ENCODE data around the gene IVD.
"Not testable (repeated sequence)": the region's sequence is repeated elsewhere in the genome, so short reads cannot be mapped to it uniquely, and the experiment has no call there.

IVD gene

GRCh38 chr15:40439960-40440742 is 34.6 kb downstream of the IVD start:
- no peak for DNase-seq (ENCODE audit: low read depth)

DNA sequence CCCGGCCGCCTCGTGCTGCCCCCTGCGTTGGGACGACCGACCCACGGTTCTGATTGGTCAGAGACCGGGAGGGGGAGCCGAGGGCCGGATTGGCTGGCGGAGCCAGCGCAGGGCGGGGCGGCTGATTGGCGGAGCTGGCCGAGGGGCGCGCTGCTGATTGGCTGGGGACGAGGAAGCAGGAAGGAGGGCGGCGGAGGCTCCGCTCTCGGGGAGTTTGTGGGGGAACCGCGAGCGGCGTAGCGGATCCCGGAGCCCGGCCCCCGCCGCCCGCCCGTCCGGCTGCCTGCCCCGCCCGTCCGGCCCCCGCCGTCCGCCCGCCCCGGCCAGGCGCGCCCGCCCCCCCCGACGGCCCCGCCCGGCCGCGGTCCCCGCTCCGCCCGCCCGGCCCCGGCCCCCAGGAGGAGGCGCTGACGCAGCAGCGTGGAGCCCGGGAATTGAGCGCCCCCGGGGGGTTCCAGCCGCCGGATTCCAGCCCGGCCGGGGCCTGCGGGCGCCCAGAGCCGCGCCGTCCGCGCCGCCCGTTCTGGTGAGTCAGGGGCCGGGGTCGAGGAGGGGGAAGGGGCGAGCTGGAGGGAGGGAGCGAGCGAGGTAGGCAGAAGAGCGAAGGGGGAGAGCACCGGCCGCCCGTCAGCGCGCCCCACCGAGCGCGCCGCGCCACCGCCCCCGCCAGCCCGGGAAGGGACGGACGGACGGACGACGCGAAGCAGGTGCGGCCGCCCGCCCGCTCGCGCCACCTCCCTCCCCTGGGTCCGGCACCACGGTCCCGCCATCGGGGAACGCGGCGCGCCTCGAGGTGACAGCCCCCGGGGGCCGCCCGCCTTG is 35.4 kb downstream of the IVD start, which contains the start of gene BAHD1:
Gene BAHD1, plus strand, starts transcription at position 211 of the 822 bp plus-strand sequence. CDS start 17,512 bp downstream, outside the sequence.
- peak; percentile 96 for DNase-seq (ENCODE audit: low read depth)

DNA sequence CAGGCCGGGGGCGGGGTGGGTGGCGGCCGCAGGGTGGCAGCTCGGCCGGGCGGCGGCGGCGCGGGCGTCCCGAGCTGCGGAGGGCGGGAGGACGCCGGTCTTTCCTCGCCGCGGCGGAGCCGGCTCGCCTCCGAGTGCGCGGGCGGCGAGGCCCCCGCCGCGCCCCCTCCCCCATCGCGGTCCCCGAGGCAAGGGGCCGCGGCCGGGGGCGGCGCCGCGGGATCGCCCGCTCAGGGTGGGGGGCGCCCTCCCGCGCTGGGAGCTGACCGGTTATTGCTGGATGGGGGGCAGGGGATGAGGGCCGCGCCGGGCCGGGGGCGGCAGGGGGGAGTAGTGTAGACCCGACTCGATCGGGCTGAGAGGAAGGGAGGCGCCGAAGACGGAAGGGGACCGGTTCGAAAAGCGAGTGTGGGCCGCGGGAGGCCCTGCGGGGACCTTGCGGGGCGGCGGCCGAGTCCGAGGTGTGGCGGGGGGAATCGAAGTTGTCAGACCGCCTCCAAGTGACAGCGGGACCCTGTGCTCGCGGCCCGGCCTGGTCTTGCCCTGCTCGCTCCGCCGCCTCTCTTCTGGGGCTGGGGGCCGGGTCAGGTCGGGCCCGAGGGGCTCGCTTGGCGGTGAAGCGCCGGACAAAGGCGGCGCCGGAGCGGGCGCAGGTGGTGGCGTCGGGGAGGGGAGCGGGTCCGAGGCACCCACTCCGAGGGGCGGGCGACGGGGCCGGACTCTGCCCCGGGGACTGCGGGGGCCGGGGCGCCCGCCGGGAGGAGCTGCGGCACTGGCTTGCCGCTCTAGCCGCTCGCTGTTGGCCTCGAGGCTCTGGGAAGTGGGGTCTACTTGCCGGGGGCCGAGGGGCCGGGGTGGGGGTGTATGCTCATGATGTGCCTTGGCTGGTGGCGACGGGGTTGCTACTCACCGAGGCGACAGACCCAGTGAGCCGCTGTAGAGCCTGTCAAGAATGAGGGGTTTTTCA is 36.3 kb downstream of the IVD start:
- no peak for DNase-seq (ENCODE audit: low read depth)

DNA sequence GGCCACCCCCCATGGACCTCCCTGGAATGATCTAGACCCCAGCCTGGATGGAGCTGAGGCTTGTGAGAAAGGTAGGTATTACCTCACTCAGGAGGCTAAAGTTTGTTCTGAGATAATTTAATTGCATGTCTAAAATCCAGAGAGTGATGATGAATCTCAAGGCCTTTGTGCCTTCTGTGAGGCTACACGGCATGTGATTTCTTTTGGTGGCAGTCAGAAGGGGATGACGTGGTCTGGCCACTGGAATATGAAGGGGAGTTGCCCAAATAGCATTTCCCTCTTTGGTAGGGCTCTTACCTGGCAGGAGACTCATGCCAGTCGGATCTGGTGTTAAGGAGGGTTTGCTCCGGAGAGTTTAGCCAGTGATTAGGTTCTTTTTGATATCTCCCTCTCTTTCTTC is 37.7 kb downstream of the IVD start:
- DNase-seq (ENCODE audit: low read depth) = no peak

GRCh38 chr15:40443846-40444245 is 38.3 kb downstream of the IVD start:
- DNase-seq (ENCODE audit: low read depth) = no peak

GRCh38 chr15:40444736-40445135 is 39.1 kb downstream of the IVD start:
- no peak for DNase-seq (ENCODE audit: low read depth)

DNA sequence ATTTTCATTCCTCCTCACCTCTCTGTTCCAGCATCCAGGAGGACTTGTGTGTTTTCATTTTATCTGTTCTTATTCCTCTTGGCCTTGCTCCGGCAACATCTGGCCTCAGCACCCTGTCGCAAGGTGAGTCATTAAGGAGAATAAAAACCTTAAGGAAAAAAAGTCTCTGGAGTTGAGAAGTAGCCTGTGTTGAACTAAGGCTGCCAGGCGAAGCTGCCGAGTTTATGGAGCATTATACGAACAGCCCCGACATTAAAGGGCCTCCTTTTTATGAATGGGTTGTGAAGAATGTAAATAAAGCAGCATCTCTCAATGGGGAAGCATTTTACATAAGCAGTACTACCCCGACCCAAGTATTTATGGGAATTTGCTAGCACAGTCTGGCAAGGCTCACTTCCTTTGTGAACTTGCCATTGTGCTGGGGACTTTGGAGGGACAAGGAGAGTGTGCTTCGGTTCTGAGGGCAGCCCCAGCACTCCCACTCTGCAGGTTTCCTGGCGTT is 39.9 kb downstream of the IVD start:
- DNase-seq (ENCODE audit: low read depth) = no peak

DNA sequence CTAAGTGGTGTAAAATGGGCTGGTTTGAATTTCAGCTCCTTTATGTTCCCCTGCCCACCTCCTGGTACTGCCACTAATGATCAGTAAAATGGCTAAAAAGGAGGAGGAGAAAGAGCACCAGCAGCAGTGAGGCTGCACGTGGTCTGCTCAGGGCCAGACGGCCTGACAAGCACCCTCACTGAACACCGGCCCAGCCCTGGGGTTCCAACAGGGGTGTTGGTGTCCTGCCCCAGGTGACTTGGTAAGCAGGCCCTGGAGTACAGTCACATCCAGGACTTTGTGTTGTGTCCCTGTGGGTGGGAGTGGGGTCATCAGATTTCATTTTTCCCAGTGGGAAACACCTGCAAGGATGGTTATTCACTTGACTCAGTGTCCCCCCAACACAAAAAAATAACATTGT is 40.5 kb downstream of the IVD start:
- no peak for DNase-seq (ENCODE audit: low read depth)

GRCh38 chr15:40448354-40448753 is 42.8 kb downstream of the IVD start:
- no peak for DNase-seq (ENCODE audit: low read depth)

GRCh38 chr15:40449275-40449674 is 43.7 kb downstream of the IVD start:
- no peak for DNase-seq (ENCODE audit: low read depth)

DNA sequence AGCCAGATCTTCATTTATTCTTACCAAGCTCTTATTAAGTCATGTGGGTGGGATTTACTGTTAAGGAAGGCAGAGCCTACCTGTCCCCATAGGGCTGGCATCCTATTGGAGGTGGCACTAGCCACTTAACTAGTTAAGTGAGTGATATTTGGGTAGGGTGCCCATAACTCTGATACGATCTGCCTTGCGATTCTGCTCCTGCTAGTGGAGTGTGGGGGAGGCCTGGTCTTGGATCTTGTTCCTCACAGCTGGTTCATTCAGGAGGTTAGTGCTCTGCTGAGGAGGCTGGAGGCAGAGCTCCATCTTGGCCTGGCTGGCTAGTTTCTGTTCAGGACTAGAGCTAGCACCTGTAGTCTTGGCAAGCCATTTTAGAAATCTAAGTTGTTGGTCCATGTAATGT is 44.5 kb downstream of the IVD start:
- DNase-seq (ENCODE audit: low read depth) = no peak

DNA sequence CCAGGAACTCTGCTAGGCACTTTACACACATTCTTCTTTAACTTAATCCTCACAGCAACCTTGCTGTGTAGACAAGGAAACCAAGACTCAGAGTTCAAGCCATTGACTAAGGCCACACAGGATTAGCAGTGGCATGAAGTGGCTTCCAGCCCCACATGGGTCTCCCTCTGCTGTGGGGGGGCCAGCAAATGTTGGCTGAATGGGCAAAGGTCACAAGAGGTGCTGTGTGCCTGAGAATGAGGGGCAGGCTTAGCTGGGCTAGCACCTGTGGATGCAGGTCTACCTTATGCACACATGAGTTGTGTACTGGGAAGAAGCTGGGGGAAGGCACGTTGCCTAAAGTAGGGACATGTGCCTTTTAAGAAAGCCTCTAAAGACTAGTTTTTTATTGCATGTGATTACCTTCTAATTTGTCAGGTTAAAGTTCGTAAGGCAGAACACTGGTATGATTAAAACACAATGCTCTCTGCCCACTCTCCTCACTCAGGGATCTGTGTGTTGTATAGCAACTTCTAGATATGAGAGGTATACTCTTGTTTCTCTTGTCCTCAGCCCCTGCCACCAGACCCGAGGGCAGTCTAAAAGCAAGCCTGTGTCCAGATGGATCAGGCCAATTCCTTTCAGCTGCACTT is 46.0 kb downstream of the IVD start:
- no peak for DNase-seq (ENCODE audit: low read depth)

DNA sequence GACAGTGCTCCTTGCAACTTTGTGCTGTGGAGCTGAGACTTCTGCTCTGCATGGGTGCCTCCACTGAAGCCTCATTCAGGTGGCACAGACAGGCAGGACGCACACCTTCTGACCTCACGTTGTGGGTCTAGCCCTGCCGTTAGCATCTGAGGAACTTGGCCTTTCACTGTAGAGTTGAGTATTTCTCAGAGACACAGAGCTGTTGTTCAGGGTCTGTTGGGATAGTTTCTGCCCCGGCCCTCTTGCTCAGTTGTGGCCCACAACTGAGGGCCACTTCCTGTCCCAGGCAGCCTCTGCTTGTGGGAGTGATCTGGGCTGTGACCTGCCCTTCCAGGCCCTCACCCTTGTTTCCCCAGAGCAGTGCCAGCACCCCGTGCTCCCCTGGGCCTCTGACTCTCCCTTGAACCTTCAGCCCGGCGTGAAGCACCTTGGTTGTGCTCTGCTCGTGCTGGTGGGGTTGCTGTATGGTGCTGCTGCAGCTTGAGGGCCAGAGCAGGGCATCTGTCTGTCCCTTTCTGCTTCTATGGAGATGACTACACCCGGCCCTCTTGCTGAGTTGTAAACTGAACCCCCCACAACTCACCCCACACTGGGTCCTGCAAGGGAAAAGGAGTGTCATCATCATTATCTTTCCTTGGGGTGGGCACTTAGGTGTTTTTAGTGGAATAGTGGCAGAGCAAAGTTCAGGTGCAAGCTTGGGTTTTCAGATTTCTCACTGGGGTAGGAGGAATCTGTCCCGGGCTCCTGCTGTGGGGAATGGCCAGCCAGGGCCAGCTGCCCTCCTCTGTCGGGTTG is 46.9 kb downstream of the IVD start:
- no peak for DNase-seq (ENCODE audit: low read depth)

DNA sequence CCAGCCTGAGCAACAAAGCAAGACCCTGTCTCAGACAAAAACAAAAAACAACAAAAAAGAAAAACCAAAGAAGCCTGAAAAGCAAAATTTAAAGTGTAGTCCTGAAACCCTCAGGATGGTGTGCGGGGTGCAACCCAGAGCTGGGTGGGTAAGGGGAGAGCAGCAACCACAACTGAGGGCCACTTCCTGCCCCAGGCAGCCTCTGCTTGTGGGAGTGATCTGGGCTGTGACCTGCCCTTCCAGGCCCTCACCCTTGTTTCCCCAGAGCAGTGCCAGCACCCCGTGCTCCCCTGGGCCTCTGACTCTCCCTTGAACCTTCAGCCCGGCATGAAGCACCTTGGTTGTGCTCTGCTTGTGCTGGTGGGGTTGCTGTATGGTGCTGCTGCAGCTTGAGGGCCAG is 48.3 kb downstream of the IVD start:
- not testable (repeated sequence) for DNase-seq (ENCODE audit: low read depth)

- no peak for DNase-seq (ENCODE audit: low read depth)
Observed at GRCh38 chr15:40454904-40455391, 49.4 kb downstream of the IVD start.

- DNase-seq (ENCODE audit: low read depth) = no peak
Observed at GRCh38 chr15:40456299-40456712, 50.7 kb downstream of the IVD start.

DNA sequence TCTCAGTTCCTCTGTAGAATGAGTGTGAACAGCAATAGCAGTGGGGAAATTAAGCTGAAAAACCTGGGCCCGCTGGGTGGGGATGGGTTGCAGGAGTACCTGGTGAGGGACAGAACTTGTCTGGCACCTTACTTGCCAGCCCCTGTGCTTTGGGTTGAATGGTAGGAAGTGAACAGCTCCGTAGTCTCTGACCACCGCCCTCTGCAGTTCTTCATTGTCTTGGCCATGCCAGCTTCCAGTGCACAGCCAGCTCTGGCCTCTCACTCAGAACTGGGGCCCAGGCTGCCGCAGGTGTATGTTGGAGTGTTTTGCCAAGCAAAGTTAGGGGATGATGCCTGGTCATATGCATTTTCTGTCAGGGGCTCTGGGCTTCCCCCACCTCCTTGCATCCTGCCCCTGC is 51.1 kb downstream of the IVD start:
- no peak for DNase-seq (ENCODE audit: low read depth)

DNA sequence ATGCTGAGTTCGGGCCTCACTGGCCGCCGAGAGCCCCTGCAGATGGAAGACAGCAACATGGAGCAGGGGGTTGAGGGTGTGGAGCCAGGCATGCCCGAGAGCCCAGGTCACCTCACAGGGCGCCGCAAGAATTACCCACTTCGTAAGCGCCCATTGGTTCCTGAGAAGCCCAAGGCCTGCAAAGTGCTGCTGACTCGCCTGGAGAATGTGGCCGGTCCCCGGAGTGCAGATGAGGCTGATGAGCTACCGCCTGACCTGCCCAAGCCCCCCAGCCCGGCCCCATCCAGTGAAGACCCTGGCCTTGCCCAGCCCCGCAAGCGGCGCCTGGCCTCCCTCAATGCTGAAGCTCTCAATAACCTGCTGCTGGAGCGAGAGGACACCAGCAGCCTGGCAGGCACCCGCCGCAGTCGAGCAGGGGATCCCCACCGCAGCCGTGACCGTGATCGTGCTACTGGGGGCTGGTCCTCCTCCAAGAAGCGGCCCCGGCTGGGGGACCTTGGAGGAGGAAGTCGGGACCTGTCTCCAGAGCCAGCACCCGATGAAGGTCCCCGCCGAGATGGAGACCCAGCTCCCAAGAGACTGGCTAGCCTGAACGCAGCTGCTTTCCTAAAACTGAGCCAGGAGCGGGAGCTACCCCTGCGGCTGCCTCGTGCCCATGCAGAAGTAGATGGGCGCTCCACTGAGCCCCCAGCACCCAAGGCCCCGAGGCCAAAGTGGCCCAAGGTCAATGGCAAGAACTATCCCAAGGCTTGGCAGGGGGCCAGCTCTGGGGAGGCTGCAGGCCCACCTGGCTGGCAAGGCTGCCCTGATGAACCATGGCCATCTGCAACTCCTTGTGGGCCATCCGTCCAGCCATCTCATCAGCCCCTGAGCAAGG is 53.1 kb downstream of the IVD start:
- no peak for DNase-seq (ENCODE audit: low read depth)

- DNase-seq (ENCODE audit: low read depth) = no peak
Observed at GRCh38 chr15:40459391-40460015, 53.9 kb downstream of the IVD start.

Data from activated T-cell treated with anti-CD3 and anti-CD28 coated beads for 48 hours (primary cell).